Measurements from ENCODE around the gene TTC7B. TPM values are rescaled to one million over a fixed set of nuclear protein-coding genes. Genes with fewer than 3 reads are reported as not detected.

TTC7B gene
- polyA plus RNA-seq, 1 donor from 2014 or later: 19.9 TPM

DNA sequence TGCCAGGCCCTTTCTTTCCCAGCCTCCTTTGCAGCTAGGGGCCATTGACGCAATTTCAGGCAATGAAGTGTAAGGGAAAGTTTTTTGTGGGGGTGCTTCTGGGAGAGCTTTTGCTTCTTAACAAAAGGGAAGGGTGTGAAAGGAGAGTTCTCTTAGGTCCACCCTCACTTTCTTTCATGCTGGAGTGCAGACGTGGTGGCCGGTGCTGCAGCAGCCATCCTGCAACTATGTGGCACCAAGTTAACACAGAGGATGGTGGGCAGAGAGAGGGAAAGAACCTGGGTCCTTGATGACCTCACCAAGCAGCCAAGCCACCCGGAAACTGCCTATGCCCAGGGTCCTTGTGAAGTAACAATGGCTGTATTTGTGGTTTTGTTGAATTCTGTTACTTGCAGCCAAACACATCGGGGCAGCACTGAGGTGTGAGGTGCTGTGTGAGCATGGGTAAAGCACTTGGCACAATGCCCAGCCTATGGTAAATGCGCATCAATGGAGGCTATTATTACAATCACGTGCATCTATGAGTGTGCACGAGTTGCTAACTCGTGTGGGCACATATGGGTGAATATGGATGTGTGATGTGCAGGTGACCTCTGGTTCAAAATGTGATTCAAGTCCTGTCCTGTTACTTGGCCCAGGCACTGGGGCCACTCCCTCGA, 296.8 kb downstream of the TTC7B start:
- Histone ChIP-seq H3K27ac (ENCODE audit: low read length) (no peak overlapping the region), H3K9me3 (ENCODE audit: low read length) (no peaks in the 10 kb centered on the region), H3F3A (ENCODE audit: insufficient read depth, low read length, poor library complexity, severe bottlenecking) (no peaks in the 10 kb centered on the region), H3K36me3 (ENCODE audit: insufficient read depth, low read length) (no peaks in the 10 kb centered on the region), H2AFZ (ENCODE audit: low read depth, low read length) (no peak overlapping the region), H3K4me2 (ENCODE audit: low read length) (no peak overlapping the region), H3K4me3 (ENCODE audit: low read length) (no peak overlapping the region), H3K79me2 (replicated peaks; ENCODE audit: insufficient read depth, low read length) (no peaks in the 10 kb centered on the region), H3K27me3 (ENCODE audit: insufficient read depth, low read depth, low read length) (no peaks in the 10 kb centered on the region), H3K9me2 (ENCODE audit: insufficient read depth, low read length) (no peaks in the 10 kb centered on the region), H3K9ac (ENCODE audit: low read length) (no peak overlapping the region), H4K20me1 (ENCODE audit: insufficient read depth) (no peaks in the 10 kb centered on the region)
- TF ChIP-seq EZH2 (IDR thresholded peaks at IDR 0.05; ENCODE audit: borderline replicate concordance, insufficient read depth, low read length, poor library complexity, severe bottlenecking): no peak

- no peak overlapping the region for H3K4me3 ChIP-seq (ENCODE audit: low read length)
- H2AFZ ChIP-seq (ENCODE audit: low read depth, low read length): no peak overlapping the region
- H3K36me3 ChIP-seq (ENCODE audit: insufficient read depth, low read length): no peaks in the 10 kb centered on the region
- H3K27me3 ChIP-seq (ENCODE audit: insufficient read depth, low read depth, low read length): no peaks in the 10 kb centered on the region
- H3K4me2 ChIP-seq (ENCODE audit: low read length): no peak overlapping the region
- no peaks in the 10 kb centered on the region for H3K9me2 ChIP-seq (ENCODE audit: insufficient read depth, low read length)
- H3K9ac ChIP-seq (ENCODE audit: low read length): no peak overlapping the region
- H3K9me3 ChIP-seq (ENCODE audit: low read length): no peaks in the 10 kb centered on the region
- H4K20me1 ChIP-seq (ENCODE audit: insufficient read depth): no peaks in the 10 kb centered on the region
- H3K27ac ChIP-seq (ENCODE audit: low read length): no peak overlapping the region
- H3F3A ChIP-seq (ENCODE audit: insufficient read depth, low read length, poor library complexity, severe bottlenecking): no peaks in the 10 kb centered on the region
- H3K79me2 ChIP-seq (replicated peaks; ENCODE audit: insufficient read depth, low read length): no peaks in the 10 kb centered on the region
- no peak for TF ChIP-seq POLR2AphosphoS5 (IDR thresholded peaks at IDR 0.05)
- TF ChIP-seq SMC3 (conservative IDR thresholded peaks at IDR 0.05; ENCODE audit: poor library complexity): no peak
- no peak for TF ChIP-seq EZH2 (IDR thresholded peaks at IDR 0.05; ENCODE audit: borderline replicate concordance, insufficient read depth, low read length, poor library complexity, severe bottlenecking)
- no peak for TF ChIP-seq RAD21 (conservative IDR thresholded peaks at IDR 0.05)
- TF ChIP-seq REST (IDR thresholded peaks at IDR 0.05; ENCODE audit: borderline replicate concordance): no peak
- no peak for TF ChIP-seq TAF1 (IDR thresholded peaks at IDR 0.05; ENCODE audit: low read depth)
- TF ChIP-seq EP300 (conservative IDR thresholded peaks at IDR 0.05; ENCODE audit: poor library complexity, severe bottlenecking): no peak
- TF ChIP-seq, protein P1, sequence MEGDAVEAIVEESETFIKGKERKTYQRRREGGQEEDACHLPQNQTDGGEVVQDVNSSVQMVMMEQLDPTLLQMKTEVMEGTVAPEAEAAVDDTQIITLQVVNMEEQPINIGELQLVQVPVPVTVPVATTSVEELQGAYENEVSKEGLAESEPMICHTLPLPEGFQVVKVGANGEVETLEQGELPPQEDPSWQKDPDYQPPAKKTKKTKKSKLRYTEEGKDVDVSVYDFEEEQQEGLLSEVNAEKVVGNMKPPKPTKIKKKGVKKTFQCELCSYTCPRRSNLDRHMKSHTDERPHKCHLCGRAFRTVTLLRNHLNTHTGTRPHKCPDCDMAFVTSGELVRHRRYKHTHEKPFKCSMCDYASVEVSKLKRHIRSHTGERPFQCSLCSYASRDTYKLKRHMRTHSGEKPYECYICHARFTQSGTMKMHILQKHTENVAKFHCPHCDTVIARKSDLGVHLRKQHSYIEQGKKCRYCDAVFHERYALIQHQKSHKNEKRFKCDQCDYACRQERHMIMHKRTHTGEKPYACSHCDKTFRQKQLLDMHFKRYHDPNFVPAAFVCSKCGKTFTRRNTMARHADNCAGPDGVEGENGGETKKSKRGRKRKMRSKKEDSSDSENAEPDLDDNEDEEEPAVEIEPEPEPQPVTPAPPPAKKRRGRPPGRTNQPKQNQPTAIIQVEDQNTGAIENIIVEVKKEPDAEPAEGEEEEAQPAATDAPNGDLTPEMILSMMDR (IDR thresholded peaks at IDR 0.05; ENCODE audit: poor library complexity, severe bottlenecking): no peak
- no peak for TF ChIP-seq MXI1 (conservative IDR thresholded peaks at IDR 0.05; ENCODE audit: poor library complexity, severe bottlenecking)
Measured at GRCh38 chr14:90518941-90519256, 297.3 kb downstream of the TTC7B start.
